NCI-H524 treated with DMSO at 0.1 percent for 48 hours (cell line): ENCODE data around the gene CNTNAP2.
"Not testable (repeated sequence)": the region's sequence is repeated elsewhere in the genome, so short reads cannot be mapped to it uniquely, and the experiment has no call there.

ENCODE experiments used
- DNase-seq: peaks from one replicate; lab custom pipeline; 2025; lab: John Stamatoyannopoulos, UW

The CNTNAP2 gene

DNA sequence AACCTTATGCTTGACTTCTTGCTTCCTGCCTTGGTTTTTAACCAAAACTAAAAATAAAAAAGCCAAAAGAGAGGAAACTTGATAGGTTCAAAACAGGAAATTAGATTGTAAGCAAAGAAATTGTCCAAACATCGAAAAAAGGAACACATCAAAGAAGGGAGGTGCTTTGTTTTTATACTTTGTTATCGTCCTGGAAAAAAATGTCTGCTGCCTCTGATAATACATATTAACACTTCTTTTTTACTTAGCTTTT is 2187.4 kb downstream of the CNTNAP2 start:
- no peak for DNase-seq

DNA sequence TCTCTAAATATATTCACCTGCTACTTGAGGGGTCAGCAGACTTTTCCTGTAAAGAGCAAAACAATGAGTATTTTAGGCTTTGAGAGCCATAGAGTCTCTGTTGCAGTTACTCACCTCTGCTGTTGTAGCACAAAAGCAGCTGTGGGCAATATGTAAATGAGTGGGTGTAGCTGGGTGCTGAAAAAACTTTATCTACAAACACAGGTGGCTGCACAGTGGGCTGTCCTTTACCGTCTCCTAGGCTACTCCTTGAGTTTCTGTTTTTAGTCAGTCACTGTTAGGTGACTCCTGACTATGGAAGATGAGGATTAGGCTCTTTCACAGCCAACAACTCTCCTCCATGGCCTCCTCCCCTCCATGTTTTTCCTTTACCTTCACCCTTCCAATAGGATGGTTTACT is 2187.9 kb downstream of the CNTNAP2 start:
- no peak for DNase-seq

DNA sequence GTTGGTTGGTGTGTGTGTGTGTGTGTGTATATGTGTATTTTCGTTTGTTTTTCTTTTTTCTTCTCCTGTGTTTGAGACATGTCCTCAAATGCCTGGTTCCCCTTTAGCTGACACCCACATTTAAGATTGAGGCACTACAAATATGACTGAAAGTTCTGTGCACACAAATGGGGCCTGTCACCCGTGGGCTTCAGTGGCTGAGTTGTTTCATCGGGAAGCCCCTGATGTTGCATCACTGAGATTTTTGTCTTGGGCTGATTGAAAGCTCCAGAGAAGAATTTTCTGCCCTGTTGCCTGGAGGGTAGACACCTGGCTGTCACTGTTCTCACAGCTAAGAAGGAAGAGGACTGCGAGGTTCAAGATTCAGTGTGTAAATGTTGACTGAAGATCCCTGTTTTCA is 2190.2 kb downstream of the CNTNAP2 start:
- DNase-seq = no peak

DNA sequence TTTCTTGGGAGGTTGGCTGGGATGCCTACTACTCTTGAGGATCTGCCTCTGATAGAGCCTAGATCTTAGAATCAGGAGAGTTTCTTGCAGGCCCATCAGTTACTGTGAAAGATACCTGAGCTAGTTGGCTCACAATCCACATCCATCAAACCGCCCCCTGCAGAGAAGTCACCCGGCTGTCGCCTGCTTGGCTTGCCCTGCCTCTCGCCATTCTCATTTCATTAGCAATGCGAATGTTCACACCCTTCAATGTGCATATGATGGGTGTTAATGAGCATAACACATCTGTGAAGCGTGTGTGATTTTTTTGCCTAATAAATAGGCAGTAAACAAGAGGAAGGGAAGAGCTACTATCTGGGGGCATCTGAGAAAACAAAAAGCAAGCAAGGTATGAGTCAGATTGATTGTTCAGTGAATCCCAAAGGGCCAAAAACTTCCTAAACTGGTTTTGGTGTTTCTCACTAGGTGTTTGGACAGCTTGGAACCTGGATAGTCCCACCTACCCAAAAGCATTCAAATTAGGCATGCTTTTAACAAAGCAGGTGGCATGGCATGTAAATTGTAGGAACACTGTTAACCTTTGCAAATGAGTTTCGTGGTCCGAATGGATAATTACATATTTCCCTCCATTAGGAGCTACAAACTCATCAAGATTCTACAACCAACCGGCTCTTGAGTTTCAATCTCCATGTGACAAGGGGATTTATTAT is 2201.7 kb downstream of the CNTNAP2 start:
- DNase-seq = no peak

DNA sequence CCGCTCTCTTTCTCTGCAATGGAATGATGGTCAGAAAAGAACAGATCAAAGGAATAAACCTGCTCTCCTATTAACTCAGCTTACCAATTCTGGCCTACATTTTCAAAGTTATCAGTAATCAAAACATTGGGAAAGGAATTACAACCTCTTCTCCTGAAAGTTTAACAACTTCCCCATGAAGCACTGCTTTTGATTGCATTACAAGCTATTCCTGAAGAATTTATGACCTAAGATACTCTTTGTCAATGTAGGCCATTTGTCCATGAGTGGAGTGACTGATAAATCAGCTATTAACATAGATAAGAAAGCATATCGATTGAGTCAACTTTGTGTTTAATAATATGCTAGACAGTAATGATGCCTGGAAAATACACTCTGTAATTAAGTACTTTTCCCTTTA is 2202.2 kb downstream of the CNTNAP2 start:
- DNase-seq = no peak

DNA sequence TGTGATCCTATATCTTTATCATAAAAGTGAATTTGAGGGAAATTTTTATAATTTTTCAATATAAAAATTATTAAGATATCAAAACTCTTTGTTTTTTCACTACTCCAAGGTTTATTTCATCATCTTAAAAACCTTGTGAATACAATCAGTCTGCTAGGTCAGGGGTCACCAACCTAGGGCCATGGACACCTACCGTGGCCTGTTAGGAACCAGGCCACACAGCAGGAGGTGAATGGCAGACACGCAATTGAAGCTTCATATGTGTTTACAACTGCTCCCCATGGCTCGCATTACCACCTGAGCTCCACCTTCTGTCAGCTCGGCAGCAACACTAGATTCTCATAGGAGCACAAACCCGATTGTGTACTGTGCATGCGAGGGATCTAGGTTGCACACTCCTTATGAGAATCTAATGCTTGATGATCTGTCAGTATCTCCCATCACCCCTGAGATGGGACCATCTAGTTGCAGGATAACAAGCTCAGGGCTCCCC is 2202.8 kb downstream of the CNTNAP2 start:
- no peak for DNase-seq

DNA sequence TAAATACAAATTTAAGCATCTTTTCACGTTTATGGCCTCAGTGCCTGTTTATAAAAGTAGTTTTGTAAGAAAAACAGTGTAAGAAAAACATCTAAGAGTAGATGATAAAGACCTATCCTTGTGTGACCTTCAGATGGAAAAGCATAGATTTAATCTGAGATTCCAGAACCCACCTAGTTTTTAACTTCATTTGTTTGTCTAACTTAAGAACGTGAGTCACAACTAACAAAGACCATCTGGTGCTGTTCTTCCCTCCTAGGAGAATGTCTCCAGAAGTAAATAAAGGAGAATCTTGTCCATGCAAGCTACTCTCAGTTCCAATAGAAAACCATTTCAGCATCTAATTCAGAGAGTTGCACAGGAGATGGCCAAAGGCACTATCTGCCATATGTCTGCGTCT is 2208.6 kb downstream of the CNTNAP2 start:
- DNase-seq = no peak

DNA sequence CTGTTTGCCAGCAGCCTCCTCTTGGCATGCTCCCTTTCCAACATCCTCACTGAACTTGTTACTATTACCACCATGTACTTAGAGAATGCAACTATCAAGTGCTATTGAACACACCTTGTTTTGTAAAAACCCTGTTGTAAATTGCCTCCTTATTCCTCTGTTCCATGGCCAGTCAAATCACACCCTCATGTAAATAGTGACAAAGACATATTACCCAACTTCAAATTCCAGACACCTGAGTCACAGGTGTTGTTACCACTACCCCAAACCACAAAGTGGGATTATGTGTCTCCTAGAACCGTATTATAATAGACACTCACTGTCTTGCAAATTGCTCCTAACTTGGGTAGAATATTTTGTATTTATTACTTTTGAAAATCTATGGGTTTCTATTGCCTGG is 2210.8 kb downstream of the CNTNAP2 start:
- no peak for DNase-seq

DNA sequence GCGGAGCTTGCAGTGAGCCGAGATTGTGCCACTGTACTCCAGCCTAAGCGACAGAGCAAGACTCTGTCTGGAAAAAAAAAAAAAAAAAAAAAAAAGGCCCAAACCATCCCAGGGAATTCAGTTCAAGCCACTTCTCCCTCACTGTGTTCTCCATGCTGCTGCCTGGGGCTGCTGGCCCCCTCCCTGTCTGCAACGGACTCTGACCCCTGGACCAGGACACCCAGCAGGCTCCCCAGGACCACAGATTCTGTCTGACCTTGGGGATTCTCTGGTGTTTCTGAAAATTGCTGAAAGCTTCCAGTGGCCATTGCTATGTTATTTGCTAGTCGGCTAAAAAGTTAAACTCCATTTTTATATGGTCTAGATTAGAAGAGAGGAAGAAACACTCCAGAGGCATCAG is 2212.3 kb downstream of the CNTNAP2 start:
- DNase-seq = no peak

DNA sequence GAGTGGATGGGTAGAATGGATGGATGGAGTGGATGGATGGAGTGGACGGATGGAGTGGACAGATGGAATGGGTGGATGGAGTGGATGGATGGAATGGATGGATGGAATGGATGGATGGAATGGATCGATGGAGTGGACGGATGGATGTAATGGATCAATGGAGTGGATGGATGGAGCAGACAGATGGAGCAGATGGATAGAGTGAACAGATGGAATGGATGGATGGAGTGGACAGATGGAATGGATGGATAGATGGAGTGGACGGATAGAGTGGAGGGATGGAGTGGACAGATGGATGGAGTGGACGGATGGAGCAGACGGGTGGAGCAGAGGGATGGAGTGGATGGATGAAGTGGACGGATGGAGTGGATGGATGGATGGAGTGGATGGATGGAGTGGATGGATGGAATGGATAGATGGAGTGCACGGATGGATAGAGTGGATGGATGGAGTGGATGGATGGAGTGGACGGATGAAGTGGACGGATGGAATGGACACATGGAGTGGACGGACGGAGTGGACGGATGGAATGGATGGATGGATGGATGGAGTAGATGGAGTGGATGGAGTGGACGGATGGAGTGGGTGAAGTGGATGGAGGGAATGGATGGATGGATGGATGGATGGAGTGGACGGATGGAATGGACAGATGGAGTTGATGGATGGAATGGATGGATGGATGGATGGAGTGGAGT is 2213.7 kb downstream of the CNTNAP2 start:
- no peak for DNase-seq

DNA sequence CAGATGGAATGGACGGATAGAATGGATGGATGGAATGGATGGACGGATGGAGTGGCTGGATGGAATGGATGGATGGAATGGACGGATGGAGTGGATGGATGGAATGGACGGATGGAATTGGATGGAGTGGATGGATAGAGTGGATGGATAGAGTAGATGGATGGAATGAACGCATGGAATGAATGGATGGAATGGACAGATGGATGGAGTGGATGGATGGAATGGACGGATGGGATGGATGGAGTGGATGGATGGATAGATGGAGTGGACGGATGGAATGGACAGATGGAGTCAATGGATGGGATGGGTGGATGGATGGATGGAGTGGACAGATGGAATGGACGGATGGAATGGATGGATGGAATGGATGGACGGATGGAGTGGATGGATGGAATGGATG is 2214.2 kb downstream of the CNTNAP2 start:
- DNase-seq = no peak

DNA sequence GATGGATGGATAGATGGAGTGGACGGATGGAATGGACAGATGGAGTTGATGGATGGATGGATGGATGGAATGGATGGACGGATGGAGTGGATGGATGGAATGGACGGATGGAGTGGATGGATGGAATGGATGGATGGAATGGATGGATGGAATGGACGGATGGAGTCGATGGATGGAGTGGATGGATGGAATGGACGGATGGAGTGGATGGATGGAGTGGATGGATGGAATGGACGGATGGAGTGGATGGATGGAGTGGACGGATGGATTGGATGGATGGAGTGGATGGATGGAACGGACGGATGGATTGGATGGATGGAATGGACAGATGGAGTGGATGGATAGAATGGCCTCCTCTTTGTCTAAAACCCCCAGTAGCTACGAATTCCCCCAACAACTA is 2214.9 kb downstream of the CNTNAP2 start:
- DNase-seq = not testable (repeated sequence)

DNA sequence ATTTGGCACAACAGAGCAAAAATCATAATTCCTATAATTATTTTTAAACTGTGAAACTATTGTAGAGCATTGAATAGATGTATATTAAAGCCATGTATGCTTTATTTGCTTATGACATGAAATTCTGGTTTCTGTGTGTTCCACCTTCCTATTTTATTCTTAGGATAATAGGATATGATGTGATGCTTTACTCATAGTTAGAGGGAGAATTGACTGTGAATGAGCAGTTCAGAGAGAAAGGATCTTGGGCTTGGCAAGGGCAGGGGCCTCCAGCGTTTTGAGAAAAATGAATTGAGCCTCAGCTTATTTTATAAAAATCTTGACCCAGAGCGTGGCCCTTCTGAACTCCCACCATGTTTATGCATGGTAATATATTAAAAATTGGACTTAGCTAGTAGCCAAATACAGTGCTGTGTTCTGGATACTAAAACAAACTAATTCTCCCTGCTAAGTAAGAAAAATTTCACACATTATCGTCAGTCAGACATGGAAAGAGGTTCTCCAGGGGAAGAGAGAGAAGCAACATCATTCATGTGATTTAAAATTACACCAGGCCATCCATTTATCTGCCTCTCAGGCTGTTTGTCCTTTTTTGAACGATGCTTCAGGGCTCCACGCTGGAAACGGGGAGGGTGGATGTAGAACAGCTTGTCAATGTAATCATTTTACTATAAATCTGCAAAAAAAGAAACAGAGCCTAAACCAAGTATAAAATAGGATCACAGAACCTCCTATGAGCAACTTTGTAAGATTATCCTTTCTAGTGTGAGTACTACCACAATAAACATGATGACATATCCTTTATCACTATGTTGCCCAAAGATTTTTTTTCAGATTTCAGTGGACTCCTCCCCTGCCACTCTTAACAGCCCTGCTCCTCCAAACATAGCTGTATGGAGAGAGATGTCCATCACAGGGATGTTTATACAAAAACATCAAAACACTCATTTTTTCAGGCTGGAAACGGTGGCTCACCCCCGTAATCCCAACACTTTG is 2215.9 kb downstream of the CNTNAP2 start:
- DNase-seq = no peak

DNA sequence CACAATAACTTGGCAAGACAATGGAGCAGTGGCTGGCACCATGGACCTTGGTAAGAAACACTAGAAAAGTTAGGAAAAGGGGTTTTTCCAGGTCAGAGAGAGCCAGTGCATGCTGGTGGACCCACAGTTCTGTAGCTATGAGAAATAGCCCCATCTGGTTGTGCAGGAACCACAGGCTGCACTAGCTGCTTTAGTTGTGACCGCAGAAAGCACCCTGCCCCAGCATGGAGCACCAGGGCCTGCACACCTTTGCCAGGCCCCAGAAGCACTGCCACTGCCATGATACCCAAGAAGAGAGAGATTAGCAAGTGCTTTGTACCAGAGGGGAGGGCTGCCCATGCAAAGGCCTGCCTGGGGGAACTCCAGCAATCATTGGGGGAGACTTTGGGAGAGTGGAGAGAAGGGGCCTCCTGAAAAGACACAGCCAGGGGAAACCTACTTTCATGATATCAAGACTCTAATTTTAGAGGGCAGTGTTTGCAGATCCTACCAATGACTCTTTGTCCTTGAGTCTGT is 2217.9 kb downstream of the CNTNAP2 start:
- DNase-seq = no peak

DNA sequence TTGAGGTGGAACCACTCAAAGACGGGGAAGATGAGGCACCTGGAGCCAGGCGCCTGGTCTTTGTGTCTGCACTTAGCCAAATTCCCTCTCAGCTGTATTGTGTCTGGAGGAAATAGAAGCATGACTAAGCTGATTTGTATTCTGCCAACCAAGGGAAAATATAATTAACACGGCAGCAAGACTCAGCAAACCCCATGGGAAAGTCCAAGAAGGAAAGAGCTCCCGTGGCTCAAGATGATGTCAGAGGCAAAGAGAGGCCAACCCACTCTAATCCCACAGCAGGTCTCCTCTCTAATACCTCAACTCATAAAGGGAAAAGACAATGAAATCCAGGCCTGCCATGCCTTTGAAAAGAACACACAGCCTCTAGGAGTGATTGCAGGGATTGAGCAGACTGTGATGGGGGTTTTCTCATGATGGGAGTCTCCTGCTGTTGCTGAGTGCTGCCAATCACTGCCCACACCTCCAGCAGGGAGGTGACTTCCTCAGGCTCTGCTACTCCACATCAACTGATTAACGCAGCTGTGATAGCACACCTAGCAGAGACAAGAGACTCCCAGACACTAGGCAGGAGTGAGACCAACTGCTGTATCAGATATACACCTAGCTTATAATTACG is 2218.5 kb downstream of the CNTNAP2 start:
- DNase-seq = no peak

DNA sequence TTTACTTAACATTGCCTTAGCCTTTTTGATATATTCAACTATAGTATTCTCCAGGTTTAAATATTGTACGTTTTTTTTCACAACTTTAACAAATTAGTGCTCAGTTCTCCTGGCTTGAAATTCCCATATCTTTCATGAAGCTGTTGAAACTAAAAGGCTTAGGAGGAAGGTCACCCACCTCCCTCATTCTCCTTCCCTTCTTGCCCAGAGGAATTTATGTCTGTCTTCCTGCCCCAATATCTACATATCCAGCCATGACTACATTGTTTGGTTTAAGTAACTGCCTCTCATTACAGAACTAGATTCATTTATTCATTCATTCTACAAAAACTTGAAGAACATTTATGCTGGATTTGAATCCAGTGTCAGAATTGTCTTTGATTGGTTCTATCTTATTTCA is 2219.2 kb downstream of the CNTNAP2 start:
- no peak for DNase-seq

DNA sequence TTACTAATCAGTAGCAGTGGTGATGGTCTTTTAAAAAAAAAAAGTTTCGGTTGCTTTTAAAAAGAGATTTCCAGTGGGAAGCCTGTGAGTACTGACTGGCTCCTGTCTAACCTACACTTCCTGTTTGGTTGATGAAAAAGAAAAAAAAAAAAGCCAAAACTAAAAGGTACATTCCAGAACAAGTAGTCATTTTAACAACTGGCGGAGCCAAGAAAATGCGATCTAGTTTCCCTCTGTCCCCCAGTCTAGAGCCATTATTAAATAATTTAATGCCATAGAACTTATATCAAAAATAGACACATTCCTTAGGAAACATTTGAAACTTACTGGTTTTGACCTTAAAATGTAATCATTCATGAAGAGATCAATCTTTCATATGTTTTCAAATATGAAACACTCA is 2219.8 kb downstream of the CNTNAP2 start:
- DNase-seq = no peak

DNA sequence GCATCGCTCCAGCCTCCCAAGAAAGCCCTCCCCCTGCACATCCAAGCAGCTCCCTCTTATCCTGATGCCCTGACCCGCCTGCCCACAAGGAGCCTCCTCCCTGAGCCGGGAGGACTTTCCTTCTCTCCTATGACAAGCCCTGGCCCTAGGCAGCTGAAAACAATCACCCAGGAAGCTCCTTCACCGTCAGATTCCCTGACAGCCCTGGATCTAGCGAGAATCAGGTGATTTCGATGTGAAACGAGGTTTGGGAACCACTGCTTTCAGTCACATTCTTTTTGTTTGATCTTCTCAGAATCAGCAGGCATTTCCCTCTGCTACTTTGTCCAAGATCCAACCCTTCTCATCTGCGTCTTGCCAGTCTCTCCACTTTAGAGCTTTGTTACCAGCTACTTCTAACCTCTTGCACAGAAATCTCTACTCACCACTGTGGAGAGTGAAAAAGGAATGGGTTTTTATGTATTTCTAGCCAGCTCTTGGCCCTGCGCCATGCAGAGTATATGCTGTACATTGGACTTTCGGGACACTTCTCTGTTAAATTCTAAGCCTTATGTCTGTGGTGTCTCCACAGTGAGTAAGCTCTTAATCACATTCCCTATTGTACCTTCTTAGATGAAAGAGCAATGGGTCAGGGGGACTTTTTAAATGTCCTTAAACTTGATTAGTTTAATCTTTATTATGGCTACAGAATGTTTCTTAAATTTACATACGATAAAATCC is 2220.8 kb downstream of the CNTNAP2 start:
- no peak for DNase-seq

DNA sequence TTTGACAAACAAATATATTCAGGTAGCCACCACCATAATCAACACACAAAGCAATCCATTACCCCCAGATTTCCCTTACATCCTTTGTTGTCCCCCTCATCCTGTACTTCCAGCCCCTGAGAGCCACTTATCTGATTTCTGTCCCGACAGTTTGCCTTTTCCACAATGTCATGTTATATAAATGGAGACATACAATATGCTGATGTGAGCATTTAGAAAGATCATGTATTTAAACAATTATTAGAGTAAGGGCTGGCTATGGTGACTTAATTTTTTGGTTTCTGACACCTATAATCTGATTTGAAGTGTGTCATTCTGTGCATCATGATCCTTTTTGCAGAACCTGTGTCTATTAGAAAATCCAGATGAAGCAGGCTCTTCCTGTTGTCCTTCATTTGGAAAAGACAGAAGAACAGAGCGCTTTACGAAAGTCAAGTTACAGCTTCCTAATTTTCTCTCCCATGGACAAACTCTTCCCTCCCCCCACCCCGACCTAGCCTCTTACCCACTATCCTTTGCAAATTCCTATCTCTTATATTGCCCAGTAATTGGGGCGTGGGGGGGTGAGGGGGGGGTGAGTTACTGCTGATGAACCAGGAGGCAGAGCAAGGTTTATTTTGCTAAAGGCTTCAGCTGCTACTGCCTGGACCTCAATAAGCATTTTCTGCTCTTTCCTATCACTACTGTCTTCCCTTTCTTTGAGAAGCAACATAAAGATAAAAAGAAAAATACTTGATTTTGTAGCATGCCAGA is 2221.6 kb downstream of the CNTNAP2 start:
- no peak for DNase-seq

DNA sequence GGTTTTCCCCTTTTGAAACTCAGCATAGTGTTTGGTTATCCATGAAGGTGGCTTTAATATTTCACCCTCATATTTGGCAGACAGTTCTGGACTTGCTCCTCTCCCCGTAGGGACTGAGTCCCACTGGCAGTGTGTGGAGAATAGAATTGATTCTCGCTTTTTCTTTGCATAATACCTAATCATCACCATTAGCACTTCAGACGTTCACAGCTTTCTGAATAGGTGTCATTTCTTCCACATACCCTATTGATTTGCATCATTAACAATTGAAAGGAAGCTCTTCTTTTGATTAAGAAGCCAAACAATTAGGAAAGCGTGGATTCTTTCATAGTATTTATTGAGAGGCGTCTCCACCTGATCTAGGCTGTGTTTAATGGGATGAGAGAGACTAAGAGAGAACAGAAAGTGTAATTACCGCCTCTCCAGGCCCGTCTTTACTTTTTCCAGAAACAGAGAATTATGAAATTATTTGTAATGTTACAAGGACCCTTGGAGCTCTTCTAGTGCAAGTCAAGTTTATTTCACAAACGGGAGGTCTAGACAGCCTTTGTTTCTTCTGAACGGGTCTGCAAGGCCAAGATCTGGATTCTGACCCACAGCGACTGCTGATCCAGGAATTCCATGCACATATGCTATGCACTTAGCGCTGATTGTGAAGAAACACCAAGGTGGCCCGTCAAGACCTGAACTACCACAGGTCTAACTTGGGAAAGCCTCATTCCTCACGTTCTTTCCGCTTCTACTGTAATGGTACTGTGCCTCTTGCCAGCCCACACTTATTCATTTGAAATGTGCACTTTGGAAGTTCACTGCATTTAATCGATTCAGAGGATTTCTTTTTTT is 2224.1 kb downstream of the CNTNAP2 start:
- DNase-seq = no peak
